HepG2 (cell line): ENCODE measurements around the gene ELP5. TPM values are rescaled to one million over a fixed set of nuclear protein-coding genes. Genes with fewer than 3 reads are reported as not detected.

Experiments
- BHLHE40 ChIP-seq: IDR thresholded peaks from 2 replicates; pipeline ENCODE4 v1.6.1; 2011; ENCODE audit warnings: low read length, improper control_type of control experiment
- EZH2 ChIP-seq: conservative IDR thresholded peaks from 2 replicates; pipeline ENCODE4 v1.6.1; 2012; ENCODE audit warnings: mild to moderate bottlenecking, low read depth, low read length, moderate library complexity
- HMGA1 ChIP-seq: sonication (generic); formaldehyde crosslinking; conservative IDR thresholded peaks from 2 replicates; pipeline ENCODE4 v1.4.0; 2020; ENCODE audit warnings: missing genetic modification reagents
- HOXA3 ChIP-seq: sonication (generic); formaldehyde crosslinking; IDR thresholded peaks from 2 replicates; pipeline ENCODE4 v1.5.0; 2020; ENCODE audit warnings: missing genetic modification reagents
- KAT2B ChIP-seq: fragments of 150-350 bp; IDR thresholded peaks from 2 replicates; pipeline ENCODE4 v1.6.1; 2014; ENCODE audit warnings: low read depth, low read length, borderline replicate concordance
- KIAA2018 ChIP-seq: sonication (generic); formaldehyde crosslinking; IDR thresholded peaks from 2 replicates; pipeline ENCODE4 v1.5.0; 2020; ENCODE audit warnings: mild to moderate bottlenecking, missing genetic modification reagents, borderline replicate concordance
- MXI1 ChIP-seq: IDR thresholded peaks from 3 replicates; pipeline ENCODE4 v1.6.1; 2012; ENCODE audit warnings: low read depth, low read length, inconsistent platforms, borderline replicate concordance
- NFKB2 ChIP-seq: sonication (generic); formaldehyde crosslinking; IDR thresholded peaks from 2 replicates; pipeline ENCODE4 v1.4.0; 2020; ENCODE audit warnings: missing genetic modification reagents, borderline replicate concordance
- NFRKB ChIP-seq: fragments of 450-650 bp; IDR thresholded peaks from 2 replicates; pipeline ENCODE4 v1.6.1; 2017
- NR2F6 ChIP-seq, 2 experiments: IDR thresholded peaks; 2 replicates each; pipeline ENCODE4 v1.6.1; 2016; ENCODE audit warnings: antibody characterized with exemption in 1 of 2, mild to moderate bottlenecking in 1 of 2
- SIN3A ChIP-seq: IDR thresholded peaks from 2 replicates; pipeline ENCODE4 v1.6.1; 2011; ENCODE audit warnings: low read depth, mild to moderate bottlenecking, control low read depth, low read length, borderline replicate concordance
- TCF7L2 ChIP-seq: IDR thresholded peaks from 2 replicates; pipeline ENCODE4 v1.6.1; 2011; ENCODE audit warnings: mild to moderate bottlenecking, low read depth, low read length, moderate library complexity
- ZBTB1 ChIP-seq: sonication (generic); formaldehyde crosslinking; IDR thresholded peaks from 2 replicates; pipeline ENCODE4 v1.4.0; 2020; ENCODE audit warnings: missing genetic modification reagents, borderline replicate concordance
- ZNF180 ChIP-seq: sonication (generic); formaldehyde crosslinking; IDR thresholded peaks from 2 replicates; pipeline ENCODE4 v1.4.0; 2020; ENCODE audit warnings: low read depth, missing genetic modification reagents, borderline replicate concordance
- ZNF607 ChIP-seq: sonication (generic); formaldehyde crosslinking; IDR thresholded peaks from 2 replicates; pipeline ENCODE4 v1.5.1; 2020; ENCODE audit warnings: missing genetic modification reagents, mild to moderate bottlenecking, borderline replicate concordance
- ZSCAN31 ChIP-seq: sonication (generic); formaldehyde crosslinking; IDR thresholded peaks from 2 replicates; pipeline ENCODE4 v1.5.0; 2020; ENCODE audit warnings: low read depth, mild to moderate bottlenecking, missing genetic modification reagents
- ZXDC ChIP-seq: sonication (generic); formaldehyde crosslinking; IDR thresholded peaks from 2 replicates; pipeline ENCODE4 v1.5.0; 2020; ENCODE audit warnings: mild to moderate bottlenecking, missing genetic modification reagents
- polyA plus RNA-seq, 8 experiments: library from polyadenylated mRNA; depleted of rRNA in 3 of 8; stranded (reverse) in 7 of 8; unstranded in 1 of 8; fragments of >200 nt; fragmentation: Illumina TruSeq in 4 of 8; extraction: Trizol in 4 of 8; gene quantifications; 2 replicates each; pipeline versions ENCODE4 v1.2.1 to v1.2.3, GENCODE V29; 2011 to 2016; ENCODE audit warnings: low read depth in 4 of 8, missing spikeins in 1 of 8, mixed read lengths in 1 of 8; ENCODE audit not compliant: insufficient read depth in 1 of 8
- total RNA-seq, 5 experiments: library from RNA; depleted of rRNA; stranded (reverse); fragments of >200 nt; fragmentation: Illumina TruSeq; extraction: Trizol; gene quantifications; 2 replicates each; pipeline ENCODE4 v1.2.3, GENCODE V29; 2016; ENCODE audit warnings: low read depth in 1 of 5

The ELP5 gene
- total and polyA plus RNA-seq, 2 of the 13 experiments (the other 11 are each of a cell fraction or from before 2014, with no cell fraction given), result 67.6 to 69.8 TPM

GRCh38 chr17:7307686-7308624, 55.9 kb downstream of the ELP5 start (continued):
- TF ChIP-seq ZXDC (CRISPR knock-in tag) (0 out of 2 replicates have a peak, but pooled peaks have one; percentile 29), SIN3A (no peak; the same call in 1 of the 2 replicates), KAT2B (no peak), ZNF180 (CRISPR knock-in tag) (no peak), HMGA1 (no peak), HOXA3 (CRISPR knock-in tag) (no peak), ZNF607 (CRISPR knock-in tag) (no peak), NR2F6 (IDR thresholded peaks at IDR 0.05) (no peak), NR2F6 (CRISPR knock-in tag; IDR thresholded peaks at IDR 0.05) (no peak), NFRKB (no peak), BHLHE40 (no peak), NFKB2 (CRISPR knock-in tag) (no peak), TCF7L2 (no peak), KIAA2018 (CRISPR knock-in tag) (no peak), EZH2 (no peak), MXI1 (peak; percentile 33; the same call in 1 of the 3 replicates), ZBTB1 (CRISPR knock-in tag) (no peak), ZSCAN31 (CRISPR knock-in tag) (no peak)
